Activated CD8-positive, alpha-beta memory T cell treated with anti-CD3 and anti-CD28 coated beads, Interleukin-2, amount 50 U/mL, for 48 hours (primary cell): Measurements from ENCODE around the gene AGBL4.
"Not testable (repeated sequence)": the region's sequence is repeated elsewhere in the genome, so short reads cannot be mapped to it uniquely, and the experiment has no call there.

Experiments
- DNase-seq: peaks from one replicate; pipeline ENCODE4 v3.0.0-alpha.2; 2020

AGBL4 gene

DNA sequence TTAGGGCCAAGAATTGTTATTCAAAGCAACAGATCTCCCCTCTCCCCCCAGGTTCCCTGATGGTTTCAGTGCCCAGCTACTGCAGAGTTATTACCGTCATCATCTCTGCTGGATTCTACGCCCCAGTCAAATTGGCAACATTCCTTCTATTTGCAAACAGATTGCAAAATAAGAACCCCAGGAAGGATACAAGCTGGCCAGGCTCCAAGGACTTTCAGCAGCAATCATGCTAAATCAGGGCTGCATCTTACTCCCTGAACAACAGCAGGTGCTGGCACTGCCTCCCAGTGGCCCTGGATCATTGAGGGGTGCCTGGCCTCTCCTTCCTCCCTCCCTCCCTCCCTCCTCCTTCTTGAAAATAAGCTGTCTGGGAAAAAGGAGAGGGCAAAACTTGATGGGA is 725.5 kb downstream of the AGBL4 start:
- no peak for DNase-seq

DNA sequence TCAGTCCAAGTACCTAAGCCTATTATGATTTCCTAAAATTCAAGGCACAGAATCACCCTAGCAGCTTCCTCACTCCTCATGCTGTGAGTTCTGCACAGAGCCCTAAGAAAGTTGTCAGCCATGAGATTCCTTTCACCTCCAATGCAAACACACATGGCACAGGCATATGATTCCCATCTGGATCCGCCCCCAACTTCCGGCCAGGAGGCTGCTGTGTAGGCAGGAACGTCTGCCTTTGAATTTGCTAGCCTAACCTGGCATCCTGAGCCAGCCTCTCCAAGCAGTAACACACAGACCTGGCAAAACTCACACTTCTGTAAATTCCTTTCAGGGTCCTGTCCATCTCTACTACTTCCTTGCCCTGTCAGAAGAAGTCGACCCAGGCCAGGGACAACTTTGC is 726.0 kb downstream of the AGBL4 start:
- no peak for DNase-seq

DNA sequence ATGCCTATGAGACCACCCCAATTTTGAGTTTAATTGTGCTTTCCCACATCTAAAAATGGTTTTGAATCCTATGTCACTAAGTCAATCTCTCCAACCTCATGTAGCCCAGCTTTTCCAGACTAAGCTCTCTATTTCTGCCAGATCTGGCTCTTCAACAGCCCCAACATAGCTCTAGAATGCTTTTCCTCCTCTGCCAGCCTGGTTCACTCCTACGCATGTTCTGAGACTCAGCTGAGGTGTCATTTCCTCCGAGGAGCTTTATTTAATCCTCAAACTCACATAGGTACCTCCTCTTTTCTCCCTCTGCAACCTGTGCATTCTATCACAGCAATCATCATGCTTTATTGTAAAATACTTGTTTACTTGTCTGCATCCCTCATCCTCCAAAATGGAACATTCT is 729.2 kb downstream of the AGBL4 start:
- no peak for DNase-seq

DNA sequence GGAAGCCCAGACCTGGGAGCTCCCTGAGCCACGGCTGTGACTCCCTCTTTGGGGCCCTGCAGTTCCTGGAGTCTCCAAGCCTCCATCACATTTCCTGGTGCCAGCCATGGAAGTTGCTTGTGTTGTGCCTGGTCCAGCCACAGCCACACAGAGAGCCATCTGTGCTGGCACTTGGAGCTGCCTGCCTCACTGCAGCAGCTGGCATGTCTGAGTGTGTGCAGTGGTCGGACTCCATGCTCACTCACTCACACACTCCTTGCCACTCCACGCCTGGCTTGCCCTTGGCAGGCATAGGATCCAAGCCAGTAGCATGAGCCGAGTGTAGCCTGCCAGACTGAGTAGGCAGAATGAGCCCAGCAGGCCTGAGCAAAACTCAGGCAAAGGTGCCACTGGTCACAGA is 730.7 kb downstream of the AGBL4 start:
- no peak for DNase-seq

DNA sequence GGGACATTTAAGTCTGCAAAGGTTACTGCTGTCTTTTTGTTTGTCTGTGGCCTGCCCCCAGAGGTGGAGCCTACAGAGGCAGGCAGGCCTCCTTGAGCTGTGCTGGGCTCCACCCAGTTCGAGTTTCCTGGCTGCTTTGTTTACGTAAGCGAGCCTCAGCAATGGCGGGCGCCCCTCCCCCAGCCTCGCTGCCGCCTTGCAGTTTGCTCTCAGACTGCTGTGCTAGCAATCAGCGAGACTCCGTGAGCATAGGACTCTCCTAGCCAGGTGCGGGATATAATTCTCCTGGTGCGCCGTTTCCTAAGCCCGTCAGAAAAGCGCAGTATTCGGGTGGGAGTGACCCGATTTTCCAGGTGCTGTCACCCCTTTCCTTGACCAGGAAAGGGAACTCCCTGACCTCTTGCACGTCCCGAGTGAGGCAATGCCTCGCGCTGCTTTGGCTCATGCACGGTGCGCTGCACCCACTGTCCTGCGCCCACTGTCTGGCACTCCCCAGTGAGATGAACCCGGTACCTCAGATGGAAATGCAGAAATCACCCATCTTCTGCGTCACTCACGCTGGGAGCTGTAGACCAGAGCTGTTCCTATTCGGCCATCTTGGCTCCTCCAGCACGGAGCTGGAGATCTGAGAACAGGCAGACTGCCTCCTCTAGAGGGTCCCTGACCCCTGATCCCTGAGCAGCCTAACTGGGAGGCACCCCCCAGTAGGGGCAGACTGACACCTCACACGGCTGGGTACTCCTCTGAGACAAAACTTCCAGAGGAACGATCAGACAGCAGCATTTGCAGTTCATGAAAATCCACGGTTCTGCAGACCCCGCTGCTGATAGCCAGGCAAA is 766.3 kb downstream of the AGBL4 start:
- DNase-seq: not testable (repeated sequence)

DNA sequence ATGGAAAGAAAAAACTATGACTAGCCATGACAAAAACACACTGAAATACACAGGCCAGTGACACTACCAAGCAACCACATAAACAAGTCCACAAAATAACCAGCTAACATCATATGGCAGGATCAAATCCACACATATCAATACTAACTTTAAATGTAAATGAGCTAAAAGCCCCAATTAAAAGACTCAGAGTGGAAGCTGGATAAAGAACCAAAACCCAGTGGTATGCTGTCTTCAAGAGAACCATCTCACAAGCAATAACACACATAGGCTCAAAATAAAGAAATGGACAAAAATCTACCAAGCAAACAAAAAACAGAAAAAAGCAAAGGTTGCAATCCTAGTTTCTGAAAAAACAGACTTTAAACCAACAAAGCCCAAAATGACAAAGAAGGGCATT is 770.8 kb downstream of the AGBL4 start:
- DNase-seq: no peak

DNA sequence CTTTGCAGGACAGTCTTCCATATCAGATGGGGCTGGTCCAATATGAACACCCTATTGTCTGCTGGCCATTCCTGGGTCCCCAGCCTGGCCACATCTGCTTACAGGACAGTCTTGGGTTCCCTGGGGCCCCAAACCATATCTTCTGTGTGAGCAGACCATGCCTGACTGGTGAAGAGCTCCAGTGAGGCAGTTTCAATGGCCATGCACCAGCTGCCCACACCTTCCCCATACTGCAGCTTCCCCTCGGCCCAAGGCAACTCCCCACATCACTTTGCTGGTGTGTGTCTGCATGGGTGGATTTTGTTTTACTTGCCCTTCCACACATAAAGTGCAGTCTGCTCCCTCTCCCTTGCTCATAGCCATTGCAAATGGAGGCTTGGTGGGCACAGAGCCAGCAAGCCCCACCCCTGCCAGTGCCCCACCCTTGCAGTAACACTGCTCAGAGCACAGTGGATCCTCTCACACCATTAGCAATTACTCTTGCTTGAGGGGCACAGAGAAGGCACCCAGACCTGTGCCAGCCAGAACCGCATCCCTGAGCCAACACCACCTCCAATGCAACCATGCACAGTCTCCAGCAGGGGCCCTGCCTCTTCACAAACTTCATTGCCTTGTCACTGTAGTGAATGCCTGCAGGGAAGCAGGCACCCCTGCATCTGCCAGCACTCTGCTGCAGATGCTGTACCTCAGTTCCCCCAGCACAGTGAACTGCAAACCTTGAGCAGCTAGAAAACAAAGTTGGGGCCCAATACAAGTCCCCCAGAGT is 772.6 kb downstream of the AGBL4 start:
- DNase-seq: no peak

DNA sequence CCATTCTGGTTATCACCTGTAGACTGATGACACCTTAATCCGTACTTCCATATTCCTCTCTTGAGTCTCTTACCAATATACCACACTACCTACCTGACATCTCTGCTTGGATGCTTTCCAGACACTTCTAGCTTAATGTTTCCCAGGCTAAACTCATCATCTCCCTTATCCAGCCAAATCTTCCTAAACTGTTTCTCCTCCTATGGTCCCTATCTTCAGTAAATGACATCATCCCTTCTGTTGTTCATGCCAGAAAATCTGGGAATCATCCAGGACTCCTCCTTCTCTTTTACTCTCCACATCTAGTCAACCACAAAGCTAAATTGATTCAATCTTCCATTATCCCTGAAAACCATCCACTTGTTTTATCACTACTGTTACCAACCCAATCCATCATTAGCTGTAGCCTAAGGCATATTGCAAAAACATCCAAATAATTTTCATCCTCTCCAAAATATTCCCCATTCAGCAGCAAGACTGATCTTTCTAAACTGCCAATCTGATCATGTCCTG is 783.0 kb downstream of the AGBL4 start:
- no peak for DNase-seq

DNA sequence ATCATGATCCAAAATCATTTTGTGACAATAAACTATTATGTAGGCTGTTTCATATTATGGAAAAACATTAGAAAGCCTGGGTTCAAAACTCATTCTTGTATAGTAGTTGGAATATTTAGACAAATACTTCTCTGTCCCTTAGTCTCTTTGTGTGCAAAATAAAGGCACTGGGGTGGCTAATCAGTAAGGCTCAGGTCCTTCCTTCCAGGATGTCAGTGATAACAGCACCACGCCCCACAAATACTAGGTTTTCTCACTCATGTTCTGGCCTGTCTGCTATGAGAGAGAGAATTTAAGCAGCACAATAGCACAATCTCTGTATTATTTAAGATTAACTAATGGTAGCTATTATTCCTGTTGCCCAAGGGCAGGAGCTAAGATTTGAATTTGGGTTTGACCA is 788.8 kb downstream of the AGBL4 start:
- no peak for DNase-seq

DNA sequence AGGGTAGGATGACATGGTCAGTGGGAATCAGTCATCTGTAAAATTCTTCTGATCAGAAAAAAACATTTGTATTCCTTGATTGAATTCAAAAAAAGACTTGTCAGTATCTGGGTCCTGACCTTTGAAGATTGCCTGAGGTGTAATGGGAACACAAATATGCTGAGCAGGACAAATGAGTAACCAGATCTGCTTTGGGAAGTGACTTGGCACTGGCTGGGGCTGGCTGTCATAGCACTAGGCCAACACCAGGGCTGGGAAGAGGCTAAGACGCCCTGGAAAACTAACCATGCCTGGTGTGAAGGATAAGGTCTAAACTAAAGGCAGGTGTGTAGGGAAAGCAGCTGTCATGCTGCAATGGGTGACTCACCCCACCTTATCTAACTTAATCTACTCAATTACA is 794.2 kb downstream of the AGBL4 start:
- no peak for DNase-seq

DNA sequence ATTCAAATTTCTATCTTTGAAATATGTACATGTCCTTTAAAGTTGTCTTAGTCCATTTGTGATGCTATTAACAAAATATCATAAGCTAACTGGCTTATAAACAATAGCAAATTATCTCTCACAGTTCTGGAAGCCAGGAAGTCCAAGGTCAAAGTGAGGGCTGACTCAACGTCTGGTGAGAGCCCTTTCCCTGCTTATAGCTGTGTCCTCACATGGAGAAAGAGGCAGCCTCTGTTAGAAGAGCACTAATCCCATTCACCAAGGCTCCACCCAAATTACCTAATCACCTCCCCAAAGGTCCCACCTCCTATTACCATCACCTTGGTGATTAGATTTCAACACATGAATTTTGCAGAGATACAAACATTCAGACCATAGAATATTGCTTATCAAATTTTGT is 797.0 kb downstream of the AGBL4 start:
- no peak for DNase-seq

DNA sequence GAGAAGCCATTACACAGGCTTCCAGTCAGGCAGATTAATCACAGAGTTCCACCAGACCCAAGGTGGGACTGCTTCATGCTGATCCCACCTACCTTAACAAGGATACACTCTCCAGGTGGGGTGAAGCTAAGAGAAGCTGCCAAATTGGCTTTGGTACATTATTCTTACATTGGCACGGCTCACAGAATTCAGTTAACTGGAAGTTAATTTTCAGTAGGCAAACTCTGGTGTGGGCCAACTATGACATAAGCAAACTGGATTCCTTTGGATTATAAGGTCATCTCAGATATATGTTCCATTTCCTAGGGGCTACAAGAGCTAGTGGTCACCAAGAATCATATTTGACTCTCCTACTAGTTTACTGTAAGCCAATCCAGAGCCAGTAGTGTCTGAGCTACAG is 798.3 kb downstream of the AGBL4 start:
- no peak for DNase-seq

DNA sequence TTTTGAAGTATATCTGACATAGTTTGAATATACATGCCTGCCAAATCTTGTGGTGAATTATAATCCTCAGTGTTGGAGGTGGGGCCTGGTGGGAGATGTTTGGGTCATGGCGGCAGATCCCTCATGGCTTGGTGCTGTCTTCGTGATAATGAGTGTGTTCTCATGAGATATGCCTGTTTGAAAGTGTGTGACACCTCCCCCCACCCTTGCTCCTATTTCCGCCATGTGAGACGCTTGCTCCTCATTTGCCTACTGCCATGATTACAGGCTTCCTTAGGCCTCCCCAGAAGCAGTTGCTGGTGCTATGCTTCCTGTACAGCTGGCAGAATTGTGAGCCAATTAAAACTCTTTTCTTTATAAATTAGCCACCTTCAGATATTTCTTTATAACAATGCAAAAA is 810.5 kb downstream of the AGBL4 start:
- no peak for DNase-seq

DNA sequence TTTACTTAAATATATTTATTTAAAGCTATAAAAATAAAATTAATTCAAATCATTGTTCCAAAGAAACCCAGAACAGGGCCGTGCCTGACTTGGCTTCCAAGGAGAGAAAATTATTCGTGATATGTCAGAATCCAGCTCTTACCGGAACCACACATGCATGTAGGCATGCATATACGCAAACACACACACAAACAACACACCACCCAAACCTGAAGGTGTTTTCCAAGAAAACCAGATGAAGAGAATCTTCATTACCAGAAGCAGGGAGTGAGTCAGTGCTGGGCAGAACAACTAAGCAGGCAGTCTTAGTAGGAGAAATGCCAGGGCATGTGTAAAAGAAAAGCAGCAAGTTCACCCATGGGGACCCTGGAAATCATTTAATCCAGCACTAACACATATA is 815.0 kb downstream of the AGBL4 start:
- DNase-seq: no peak

DNA sequence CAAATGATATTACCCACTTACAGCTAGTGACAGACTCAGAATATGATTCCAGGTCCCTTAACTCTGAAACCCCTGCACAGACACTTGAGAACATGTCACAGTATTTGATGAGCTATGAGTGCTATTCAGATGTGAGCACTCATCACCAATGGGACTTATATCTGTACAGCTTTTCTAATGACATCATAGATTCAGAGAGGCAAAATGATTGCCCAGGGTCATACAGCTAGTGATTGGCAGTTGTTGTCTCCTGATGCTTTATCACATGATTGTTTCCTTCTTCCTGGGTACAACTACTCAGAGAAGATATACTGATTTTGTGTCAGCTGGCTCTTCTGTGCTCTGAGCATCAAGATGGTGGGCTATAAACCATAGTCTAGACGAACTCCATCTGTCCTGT is 819.0 kb downstream of the AGBL4 start:
- no peak for DNase-seq

DNA sequence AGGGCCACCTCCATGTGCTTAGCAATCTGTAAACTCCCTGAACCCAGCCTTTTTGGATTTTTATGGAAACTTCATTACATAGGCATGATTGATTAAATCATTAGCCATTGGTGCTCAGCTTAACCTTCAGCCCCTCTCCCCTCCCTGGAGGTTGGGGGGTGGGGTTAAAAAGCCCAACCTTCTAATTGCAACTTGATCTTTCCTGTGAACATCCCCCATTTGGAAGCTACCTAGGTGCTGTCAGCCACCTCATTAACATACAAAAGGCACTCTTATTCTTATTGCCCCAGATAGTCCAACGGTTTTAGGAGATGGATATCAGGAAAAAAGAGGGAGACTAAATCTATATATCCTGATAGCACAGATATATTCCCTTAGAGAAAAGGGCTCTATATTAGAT is 823.0 kb downstream of the AGBL4 start:
- no peak for DNase-seq

DNA sequence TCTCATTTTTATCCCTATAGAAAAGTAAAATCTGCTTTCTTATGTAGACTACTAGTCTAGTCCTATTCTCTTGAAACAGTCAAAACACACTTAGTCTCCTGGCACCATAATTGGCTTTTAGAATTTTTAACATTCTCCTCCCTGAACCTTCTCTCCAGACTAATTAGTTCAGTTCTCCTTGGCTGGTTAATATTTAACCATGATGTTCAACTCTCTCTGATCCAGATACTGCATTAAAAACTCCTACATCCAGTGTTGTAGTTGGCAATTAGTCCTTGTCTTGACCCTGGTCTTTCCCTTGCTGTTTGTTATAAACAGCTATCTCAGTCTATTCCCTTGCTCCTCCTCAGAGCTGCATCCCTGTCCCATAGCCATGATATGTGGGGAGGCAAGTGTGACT is 824.2 kb downstream of the AGBL4 start:
- no peak for DNase-seq

DNA sequence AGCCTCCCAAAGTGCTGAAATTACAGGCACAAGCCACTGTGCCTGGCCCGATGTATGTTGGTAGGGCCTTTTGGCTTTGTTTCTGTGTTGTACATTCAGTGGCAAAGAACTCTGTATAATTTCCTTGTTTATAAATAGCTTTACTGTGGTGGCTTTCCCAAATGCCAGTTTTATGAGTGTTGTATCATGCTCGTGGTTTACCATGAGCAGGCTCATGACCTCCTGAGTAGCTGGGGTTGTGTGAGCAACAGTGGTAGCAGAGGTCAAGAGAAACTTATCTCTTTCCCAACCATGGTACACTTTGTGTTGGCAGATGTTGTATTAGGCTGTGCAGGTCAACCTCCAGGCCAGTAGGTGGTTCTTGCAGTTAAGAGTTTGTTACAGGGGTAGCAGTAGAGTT is 826.7 kb downstream of the AGBL4 start:
- DNase-seq: no peak

DNA sequence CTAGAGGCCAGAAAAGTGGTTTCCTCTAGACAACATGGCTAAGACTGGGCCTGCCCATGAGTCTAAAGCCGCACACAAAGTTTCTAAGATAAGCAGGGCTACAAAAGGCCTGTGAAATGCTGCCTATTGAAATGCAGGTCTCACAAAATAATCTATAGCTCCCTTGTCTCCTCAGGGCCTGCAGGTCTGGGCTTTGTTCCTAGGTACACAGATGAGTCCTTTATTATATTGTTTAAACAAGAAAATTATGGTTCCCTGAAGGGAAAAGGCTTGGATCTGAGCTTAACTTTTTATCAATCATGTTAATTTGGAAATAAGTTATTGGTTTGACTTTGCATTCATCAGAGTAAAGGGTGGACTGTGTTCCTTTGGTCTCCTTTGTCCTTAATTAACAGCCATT is 833.6 kb downstream of the AGBL4 start:
- no peak for DNase-seq

DNA sequence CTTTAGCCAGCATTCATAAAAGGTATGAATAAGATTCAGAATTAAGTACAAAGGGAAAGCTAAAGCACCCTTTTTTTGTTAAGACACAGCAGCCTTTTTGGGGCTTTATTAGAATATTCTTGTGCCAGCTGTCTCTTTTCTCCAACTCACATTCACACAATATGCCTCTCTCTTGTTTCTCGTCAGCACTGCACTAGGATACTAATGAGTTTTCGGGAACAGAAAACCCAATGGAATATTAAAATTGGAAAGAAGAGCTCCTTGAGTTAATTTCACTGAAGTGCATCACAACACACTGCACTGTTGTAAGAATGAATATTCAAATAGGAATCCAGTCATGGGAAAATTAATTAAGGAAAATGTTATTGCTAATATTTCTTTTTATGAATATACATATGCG is 836.7 kb downstream of the AGBL4 start:
- no peak for DNase-seq

DNA sequence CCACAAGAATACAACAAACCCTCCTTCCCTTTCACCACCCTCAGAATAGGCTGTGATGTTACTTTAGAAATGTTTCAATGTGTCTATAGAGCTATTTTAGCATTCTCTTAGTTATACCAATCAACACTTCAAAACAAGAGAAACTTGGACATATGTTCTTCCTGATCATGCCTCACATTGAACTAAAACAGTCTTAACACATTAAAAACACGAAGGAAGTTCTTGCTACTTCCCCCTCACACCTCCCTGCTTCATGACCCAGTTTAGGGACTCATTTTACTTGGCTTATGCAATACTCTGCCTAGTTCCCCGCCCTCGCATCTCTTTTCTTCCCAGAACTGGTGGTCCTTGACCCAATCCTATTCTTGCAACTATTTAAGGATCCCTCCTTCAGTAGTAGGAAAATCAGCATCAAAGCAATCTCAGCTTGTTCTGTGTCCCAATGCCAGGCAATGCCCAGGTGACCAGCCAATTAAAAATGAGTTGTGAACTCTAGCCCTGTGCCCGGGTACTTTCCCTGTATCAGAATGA is 838.2 kb downstream of the AGBL4 start:
- DNase-seq: no peak

DNA sequence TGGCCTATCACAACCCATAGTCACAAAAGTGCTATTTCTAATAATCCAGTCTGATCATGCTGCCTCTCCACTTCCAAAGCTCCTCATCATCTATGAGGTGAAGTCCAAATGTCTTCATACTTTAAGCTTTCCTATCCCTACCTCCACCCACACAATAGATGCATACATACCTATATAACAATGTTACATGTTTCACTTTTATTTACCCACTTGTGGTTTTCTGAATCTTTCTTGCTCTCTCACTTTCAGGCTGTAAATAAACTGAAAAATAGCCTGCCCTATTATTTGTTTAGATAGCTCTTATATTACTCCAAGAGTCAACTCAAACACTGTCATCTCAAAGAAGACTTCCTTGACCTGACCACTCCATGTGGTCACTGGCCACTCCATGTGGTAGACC is 840.3 kb downstream of the AGBL4 start:
- no peak for DNase-seq

DNA sequence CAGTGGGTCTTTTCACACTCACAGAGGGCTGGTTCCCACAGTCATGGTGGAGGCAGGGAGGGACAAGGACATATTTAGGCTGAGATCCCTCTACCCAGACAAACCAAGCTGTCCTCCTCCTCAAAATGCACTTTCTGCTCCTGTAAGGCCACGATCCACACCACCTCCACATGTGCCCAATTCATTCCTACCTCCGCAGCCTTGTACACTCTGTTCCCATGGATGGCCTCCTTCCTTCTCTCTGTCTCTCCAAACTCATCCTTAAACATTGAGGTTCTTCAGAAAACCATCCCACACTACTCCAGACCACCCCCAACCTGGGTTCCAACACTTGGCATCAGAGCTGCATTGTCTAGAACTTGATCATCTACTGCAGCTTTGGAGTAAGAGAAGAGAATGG is 842.7 kb downstream of the AGBL4 start:
- no peak for DNase-seq

DNA sequence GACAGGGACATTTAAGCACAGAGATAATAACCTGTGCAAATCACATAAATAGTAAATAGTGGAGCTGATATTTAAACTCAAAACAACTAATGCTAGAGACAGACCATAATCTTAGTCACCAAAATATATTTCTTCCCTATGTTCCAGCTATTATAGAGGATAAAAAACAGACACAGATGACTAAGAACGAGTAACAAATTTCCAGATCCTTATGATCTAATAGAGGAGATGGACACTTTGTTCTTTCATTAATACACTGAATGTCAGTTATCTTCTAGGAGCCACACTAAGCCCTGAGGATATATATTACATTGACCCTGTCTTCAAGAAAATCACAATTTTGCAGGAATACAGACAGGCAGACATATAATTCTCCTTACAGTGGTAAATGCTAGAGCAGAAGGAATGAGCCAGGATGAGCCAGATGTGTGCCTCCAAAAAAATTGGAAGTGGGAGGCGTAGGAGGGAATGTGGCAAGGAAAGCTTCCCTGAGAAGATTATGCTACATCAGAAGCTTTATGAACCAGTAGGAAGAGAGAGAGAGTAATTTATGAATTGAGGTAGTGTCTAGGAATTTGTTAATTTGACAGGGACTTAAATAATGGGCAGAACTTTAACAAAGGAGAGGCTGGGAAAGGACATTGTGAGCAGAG is 851.7 kb downstream of the AGBL4 start:
- DNase-seq: no peak
